HPDE6-E6E7 (cell line): Measurements from ENCODE around the gene INF2.

Experiments used
- DNase-seq: peaks from one replicate; pipeline ENCODE4 v3.0.0; 2011; ENCODE audit warnings: missing footprints; ENCODE audit errors: extremely low spot score

INF2 gene

GRCh38 chr14:104770072-104770579, 80.7 kb downstream of the INF2 start:
- DNase-seq = no peak

- DNase-seq = no peak
These were observed 81.4 kb downstream of the INF2 start for GRCh38 chr14:104770851-104771272.

DNA sequence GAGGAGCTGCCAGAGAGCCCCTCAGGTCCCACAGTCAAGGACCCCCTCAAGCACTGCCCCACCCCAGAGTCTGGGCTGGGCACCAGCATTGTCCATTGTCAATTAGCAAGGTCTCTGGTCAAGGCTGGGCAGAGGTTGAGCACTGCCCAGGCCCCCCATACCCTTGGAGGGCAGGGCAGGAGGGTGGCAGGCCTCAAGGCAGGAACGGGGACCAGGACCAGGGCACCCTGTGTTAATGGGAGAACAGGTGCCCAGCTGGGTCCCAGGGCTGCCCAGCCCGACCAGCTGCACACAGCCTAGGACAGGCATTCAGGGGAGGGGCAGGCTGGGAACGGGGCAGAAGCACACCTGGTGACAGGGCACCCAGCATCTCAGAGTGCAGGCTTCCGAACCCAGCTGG, 82.0 kb downstream of the INF2 start:
- no peak for DNase-seq
